ENCODE results near the gene MCF2L2. TPM values are rescaled to one million over a fixed set of nuclear protein-coding genes. Genes with fewer than 3 reads are reported as not detected.

MCF2L2 gene
- polyA plus RNA-seq, 2 of the 4 experiments (the other 2 are of a cell fraction): 0.03 to 0.05 TPM

- TF ChIP-seq CHD4 (IDR thresholded peaks at IDR 0.05; ENCODE audit: borderline replicate concordance) (no peak), CHD2 (IDR thresholded peaks at IDR 0.05; ENCODE audit: low read length, partially characterized antibody) (no peak), HOXA7 (CRISPR knock-in tag; IDR thresholded peaks at IDR 0.05) (no peak), JUNB (IDR thresholded peaks at IDR 0.05) (no peak)
Observed at GRCh38 chr3:183360971-183361624, 67.3 kb downstream of the MCF2L2 start (continued).

GRCh38 chr3:183359036-183359435 lies 69.4 kb downstream of the MCF2L2 start:
- DNase-seq (ENCODE audit: low read depth in 1 of 2, low spot score in 1 of 2) (no peak), FAIRE-seq (no peak), ATAC-seq (no peak)
- 0% methylated on average over 2 of the region's 2 CpGs for WGBS (ENCODE audit: missing lambda C conversion rate)
- no peak overlapping the region for H3K4me2 ChIP-seq
- TF ChIP-seq EHF (CRISPR knock-in tag; IDR thresholded peaks at IDR 0.05) (no peak), EP300 (IDR thresholded peaks at IDR 0.05) (no peak), CHD4 (IDR thresholded peaks at IDR 0.05; ENCODE audit: borderline replicate concordance) (no peak), E2F6 (IDR thresholded peaks at IDR 0.05; ENCODE audit: borderline replicate concordance, low read depth) (no peak), RARB (CRISPR knock-in tag; IDR thresholded peaks at IDR 0.05) (no peak), HES2 (IDR thresholded peaks at IDR 0.05) (no peak)
- H3K9me3 ChIP-seq: no peaks in the 10 kb centered on the region
- no peak overlapping the region for H3K27ac ChIP-seq
- CTCF ChIA-PET: interaction anchor here (0.6 to 1.7 kb wide), 3 partner anchors 23 to 174 kb away, joined by 3 to 8 read pairs (median 4); no protein-coding TSS in a partner anchor
- H3K4me1 ChIP-seq: no peaks in the 10 kb centered on the region
- POLR2A ChIA-PET: no interaction called here
- H3K4me3 ChIP-seq: no peak overlapping the region

GRCh38 chr3:183357564-183358079 lies 70.8 kb downstream of the MCF2L2 start:
- no peak for ATAC-seq
- Histone ChIP-seq H3K4me2 (no peak overlapping the region), H3K27ac (no peak overlapping the region), H3K4me3 (no peak overlapping the region), H3K4me1 (no peaks in the 10 kb centered on the region), H3K9me3 (no peaks in the 10 kb centered on the region)
- ChIA-PET CTCF (interaction anchor here (0.6 to 0.9 kb wide), 2 partner anchors 28 to 444 kb away, joined by 3 read pairs; no protein-coding TSS in a partner anchor), POLR2A (no interaction called here)
- FAIRE-seq: no peak
- TF ChIP-seq ZFP36 (IDR thresholded peaks at IDR 0.05; ENCODE audit: borderline replicate concordance, partially characterized antibody) (no peak), PBX3 (IDR thresholded peaks at IDR 0.05) (no peak), MAZ (IDR thresholded peaks at IDR 0.05; ENCODE audit: borderline replicate concordance, low read depth, low read length) (no peak), RCOR1 (IDR thresholded peaks at IDR 0.05; ENCODE audit: low read depth, low read length) (no peak), TP53 (CRISPR knock-in tag; IDR thresholded peaks at IDR 0.05) (no peak), RARB (CRISPR knock-in tag; IDR thresholded peaks at IDR 0.05) (no peak), CHD4 (IDR thresholded peaks at IDR 0.05; ENCODE audit: borderline replicate concordance) (no peak)
- no peak for DNase-seq (ENCODE audit: low read depth in 1 of 2, low spot score in 1 of 2)
- WGBS (ENCODE audit: missing lambda C conversion rate): 65% methylated on average over 8 of the region's 8 CpGs

GRCh38 chr3:183356920-183357319 lies 71.5 kb downstream of the MCF2L2 start:
- DNase-seq (ENCODE audit: low read depth in 1 of 2, low spot score in 1 of 2): no peak
- TF ChIP-seq HMGXB4 (CRISPR knock-in tag; IDR thresholded peaks at IDR 0.05; ENCODE audit: borderline replicate concordance): no peak
- TF ChIP-seq EHMT2 (IDR thresholded peaks at IDR 0.05; ENCODE audit: low read depth): no peak
- no peak for TF ChIP-seq HOXB5 (CRISPR knock-in tag; IDR thresholded peaks at IDR 0.05)
- TF ChIP-seq TP53 (CRISPR knock-in tag; IDR thresholded peaks at IDR 0.05): no peak
- TF ChIP-seq NPAS2 (CRISPR knock-in tag; IDR thresholded peaks at IDR 0.05; ENCODE audit: borderline replicate concordance): no peak
- TF ChIP-seq BHLHE40 (IDR thresholded peaks at IDR 0.05; ENCODE audit: low read depth, low read length): no peak
- no peak for TF ChIP-seq POLR2AphosphoS2 (conservative IDR thresholded peaks at IDR 0.05; ENCODE audit: low read length)
- no peak for TF ChIP-seq KDM1A (IDR thresholded peaks at IDR 0.05; ENCODE audit: low read depth)
- no peak for ATAC-seq
- CTCF ChIA-PET: interaction anchor here (0.9 to 1.4 kb wide), 2 partner anchors 11 to 29 kb away, joined by 3 read pairs; no protein-coding TSS in a partner anchor
- H3K27ac ChIP-seq: no peak overlapping the region
- POLR2A ChIA-PET: no interaction called here
- H3K4me1 ChIP-seq: no peaks in the 10 kb centered on the region
- H3K4me2 ChIP-seq: no peak overlapping the region
- H3K4me3 ChIP-seq: no peak overlapping the region
- no peaks in the 10 kb centered on the region for H3K9me3 ChIP-seq
- no peak for FAIRE-seq
